Loucy (cell line): ENCODE results near the gene ADCY4.

Experiments
- H2AFZ ChIP-seq: fragments of 200-600 bp; sonication (generic); 2 replicates; pipeline ENCODE4 v1.6.0; 2016; ENCODE audit warnings: antibody characterized with exemption, mild to moderate bottlenecking, low read length, moderate library complexity
- H3F3A ChIP-seq: fragments of 200-600 bp; 2 replicates; pipeline ENCODE4 v1.6.0; 2016; ENCODE audit warnings: antibody characterized with exemption, low read depth, mild to moderate bottlenecking
- H3K27me3 ChIP-seq: fragments of 200-600 bp; sonication (generic); 2 replicates; pipeline ENCODE4 v1.6.1; 2014; ENCODE audit warnings: low read length, mild to moderate bottlenecking; ENCODE audit not compliant: insufficient read depth, poor library complexity, severe bottlenecking
- H3K36me3 ChIP-seq: fragments of 200-600 bp; sonication (generic); 2 replicates; pipeline ENCODE4 v1.6.1; 2016; ENCODE audit warnings: low read length; ENCODE audit not compliant: insufficient read depth
- H3K4me1 ChIP-seq: fragments of 200-600 bp; sonication (generic); 2 replicates; pipeline ENCODE4 v1.5.1; 2014; ENCODE audit warnings: low read length, mild to moderate bottlenecking; ENCODE audit not compliant: insufficient read depth, poor library complexity, severe bottlenecking
- H3K4me2 ChIP-seq: fragments of 200-600 bp; sonication (generic); 2 replicates; pipeline ENCODE4 v1.6.0; 2014; ENCODE audit warnings: antibody characterized with exemption, low read length, low read depth, mild to moderate bottlenecking; ENCODE audit not compliant: poor library complexity, severe bottlenecking
- H3K4me3 ChIP-seq: fragments of 200-600 bp; sonication (generic); 2 replicates; pipeline ENCODE4 v1.5.1; 2014; ENCODE audit warnings: low read length, mild to moderate bottlenecking, mixed read lengths; ENCODE audit not compliant: poor library complexity, severe bottlenecking
- H3K79me2 ChIP-seq: fragments of 200-600 bp; sonication (generic); 2 replicates; pipeline ENCODE4 v1.6.1; 2014; ENCODE audit warnings: low read length; ENCODE audit not compliant: insufficient read depth
- H3K9ac ChIP-seq: fragments of 200-600 bp; sonication (generic); 2 replicates; pipeline ENCODE4 v1.6.0; 2014; ENCODE audit warnings: mild to moderate bottlenecking, low read depth, low read length, moderate library complexity; ENCODE audit not compliant: poor library complexity, severe bottlenecking
- H3K9me2 ChIP-seq: fragments of 200-600 bp; sonication (generic); replicated peaks from 2 replicates; pipeline ENCODE4 v1.6.1; 2016; ENCODE audit warnings: low read depth, low read length, mixed read lengths
- H3K9me3 ChIP-seq: fragments of 200-600 bp; sonication (generic); 2 replicates; pipeline ENCODE4 v1.6.1; 2014; ENCODE audit warnings: mild to moderate bottlenecking, antibody characterized with exemption, low read length, low read depth; ENCODE audit not compliant: insufficient read depth
- H4K20me1 ChIP-seq: fragments of 200-600 bp; sonication (generic); 2 replicates; pipeline ENCODE4 v1.6.0; 2014; ENCODE audit warnings: antibody characterized with exemption, low read length, mild to moderate bottlenecking; ENCODE audit not compliant: insufficient read depth, poor library complexity, severe bottlenecking
- EZH2phosphoT487 ChIP-seq: fragments of 200-600 bp; IDR thresholded peaks from 2 replicates; pipeline ENCODE4 v1.6.1; 2018; ENCODE audit warnings: antibody characterized with exemption, mild to moderate bottlenecking, moderate library complexity, borderline replicate concordance
- TF ChIP-seq, protein P1 (sequence below): fragments of 200-600 bp; sonication (generic); conservative IDR thresholded peaks from 2 replicates; pipeline ENCODE4 v1.5.1; 2014; ENCODE audit warnings: mild to moderate bottlenecking, antibody characterized with exemption, low read length

The ADCY4 gene

GRCh38 chr14:24269368-24269767, 65.5 kb downstream of the ADCY4 start:
- TF ChIP-seq EZH2phosphoT487: no peak
- TF ChIP-seq, protein P1, sequence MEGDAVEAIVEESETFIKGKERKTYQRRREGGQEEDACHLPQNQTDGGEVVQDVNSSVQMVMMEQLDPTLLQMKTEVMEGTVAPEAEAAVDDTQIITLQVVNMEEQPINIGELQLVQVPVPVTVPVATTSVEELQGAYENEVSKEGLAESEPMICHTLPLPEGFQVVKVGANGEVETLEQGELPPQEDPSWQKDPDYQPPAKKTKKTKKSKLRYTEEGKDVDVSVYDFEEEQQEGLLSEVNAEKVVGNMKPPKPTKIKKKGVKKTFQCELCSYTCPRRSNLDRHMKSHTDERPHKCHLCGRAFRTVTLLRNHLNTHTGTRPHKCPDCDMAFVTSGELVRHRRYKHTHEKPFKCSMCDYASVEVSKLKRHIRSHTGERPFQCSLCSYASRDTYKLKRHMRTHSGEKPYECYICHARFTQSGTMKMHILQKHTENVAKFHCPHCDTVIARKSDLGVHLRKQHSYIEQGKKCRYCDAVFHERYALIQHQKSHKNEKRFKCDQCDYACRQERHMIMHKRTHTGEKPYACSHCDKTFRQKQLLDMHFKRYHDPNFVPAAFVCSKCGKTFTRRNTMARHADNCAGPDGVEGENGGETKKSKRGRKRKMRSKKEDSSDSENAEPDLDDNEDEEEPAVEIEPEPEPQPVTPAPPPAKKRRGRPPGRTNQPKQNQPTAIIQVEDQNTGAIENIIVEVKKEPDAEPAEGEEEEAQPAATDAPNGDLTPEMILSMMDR: no peak
- Histone ChIP-seq H3K27me3 (no peaks in the 10 kb centered on the region), H4K20me1 (no peaks in the 10 kb centered on the region), H3K9me2 (no peaks in the 10 kb centered on the region), H3K79me2 (peaks cover 14% of the 10 kb centered on the region; the same call in 1 of the 2 replicates), H3F3A (no peaks in the 10 kb centered on the region), H3K4me3 (no peak overlapping the region), H3K36me3 (no peaks in the 10 kb centered on the region), H3K9ac (no peak overlapping the region), H3K9me3 (no peaks in the 10 kb centered on the region), H3K4me2 (no peak overlapping the region), H2AFZ (no peak overlapping the region), H3K4me1 (peaks cover 14% of the 10 kb centered on the region)
